Uterus (tissue), 4 donors: Measurements from ENCODE around the gene PKP4. TPM values are rescaled to one million over a fixed set of nuclear protein-coding genes. Genes with fewer than 3 reads are reported as not detected.

ENCODE experiments used
- DNase-seq, 2 donors: peaks; one replicate each; pipeline ENCODE4 v3.0.0-alpha.2; 2019 to 2020
- H3K27ac ChIP-seq, 2 donors: fragments of 200-600 bp; sonication (generic); 1 replicate in 1 of 2; 2 replicates in 1 of 2; pipeline ENCODE4 v1.5.1; 2016 to 2018
- H3K27me3 ChIP-seq, 2 donors: fragments of 200-600 bp; sonication (generic); one replicate each; pipeline ENCODE4 v1.5.1; 2018 to 2019; ENCODE audit warnings: control low read depth in 1 of 2
- H3K36me3 ChIP-seq, 2 donors: fragments of 200-600 bp; sonication (generic); one replicate each; pipeline ENCODE4 v1.5.1; 2019; ENCODE audit warnings: control low read depth in 1 of 2
- H3K4me1 ChIP-seq, 2 donors: fragments of 200-600 bp; sonication (generic); one replicate each; pipeline ENCODE4 v1.5.1; 2018 to 2019; ENCODE audit warnings: control low read depth in 1 of 2
- H3K4me3 ChIP-seq, 2 donors: fragments of 200-600 bp; sonication (generic); 1 replicate in 1 of 2; 2 replicates in 1 of 2; pipeline ENCODE4 v1.5.1; 2018 to 2019; ENCODE audit warnings: mild to moderate bottlenecking in 1 of 2
- H3K9me3 ChIP-seq, 2 donors: fragments of 200-600 bp; sonication (generic); one replicate each; pipeline ENCODE4 v1.5.1; 2019; ENCODE audit warnings: control low read depth in 1 of 2
- POLR2A ChIP-seq, 2 donors: fragments of 450-650 bp; IDR thresholded peaks; one replicate each; pipeline ENCODE4 v1.6.1; 2016; ENCODE audit warnings: antibody characterized with exemption in 2 of 2, mild to moderate bottlenecking in 1 of 2, moderate library complexity in 1 of 2
- intact Hi-C: fragments of 100-400 bp; cut with DNase I; formaldehyde crosslinking; loops from one replicate; pipeline ENCODE4 v1.15.1; 2023; ENCODE audit warnings: low total_unique reads
- total RNA-seq, 4 donors: library from RNA; depleted of rRNA in 3 of 4; stranded (reverse); fragments of >200 nt in 3 of 4; gene quantifications; one replicate each; pipeline versions ENCODE4 v1.1.0 to v1.2.4, GENCODE V29; 2014 to 2023
- TF ChIP-seq, protein P1 (sequence below), 4 experiments: fragments of 200-600 bp in 2 of 4; fragments of 450-650 bp in 2 of 4; sonication (generic) in 2 of 4; IDR thresholded peaks; one replicate each; pipeline ENCODE4 v1.5.1; 2016 to 2019; ENCODE audit warnings: antibody characterized with exemption in 4 of 4, mild to moderate bottlenecking in 2 of 4, moderate library complexity in 1 of 4
- donor health status: DM: yes; HTN: yes; CAD: no.

Gene PKP4
- total RNA-seq, 4 donors from 2014 or later, result 35.6 to 122 (median 60.6) TPM

DNA sequence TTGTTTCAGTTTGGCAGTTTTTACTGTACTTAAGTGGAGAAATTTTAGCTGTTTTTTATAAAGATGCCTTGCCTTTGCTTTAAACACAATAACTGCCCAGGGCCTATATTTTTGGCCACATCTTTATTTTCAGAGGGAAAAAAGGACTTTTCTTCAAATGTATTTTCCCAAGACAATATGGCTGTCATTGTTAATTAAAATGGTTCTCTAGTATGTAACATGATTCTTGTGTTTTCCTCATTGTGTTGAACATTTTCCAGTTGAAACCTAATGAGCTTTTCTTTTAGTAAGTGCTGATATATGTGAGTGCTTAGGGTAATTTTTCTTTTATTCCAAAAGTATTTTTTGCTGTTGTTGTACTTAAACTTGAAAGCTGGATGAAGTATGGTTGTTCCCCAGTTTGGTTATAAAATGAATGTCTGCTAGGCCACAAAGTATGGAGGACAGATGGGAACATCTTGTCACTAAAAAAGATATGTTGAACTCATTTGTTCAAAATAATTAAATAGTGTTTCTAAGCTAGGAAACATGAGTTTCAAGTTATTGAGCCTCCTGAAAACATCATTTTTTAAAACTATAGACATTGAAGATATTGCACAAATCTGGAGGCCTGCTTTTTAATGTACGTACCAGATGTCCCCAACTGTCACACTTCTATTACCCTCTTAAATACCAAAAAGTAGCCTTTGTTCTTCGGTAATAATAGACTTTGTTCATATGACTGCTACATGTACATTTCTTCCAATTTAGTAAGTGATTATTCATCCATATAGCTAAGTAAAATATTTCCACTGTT, 190.9 kb downstream of the PKP4 start:
- DNase-seq, result no peak
- TF ChIP-seq, protein P1, sequence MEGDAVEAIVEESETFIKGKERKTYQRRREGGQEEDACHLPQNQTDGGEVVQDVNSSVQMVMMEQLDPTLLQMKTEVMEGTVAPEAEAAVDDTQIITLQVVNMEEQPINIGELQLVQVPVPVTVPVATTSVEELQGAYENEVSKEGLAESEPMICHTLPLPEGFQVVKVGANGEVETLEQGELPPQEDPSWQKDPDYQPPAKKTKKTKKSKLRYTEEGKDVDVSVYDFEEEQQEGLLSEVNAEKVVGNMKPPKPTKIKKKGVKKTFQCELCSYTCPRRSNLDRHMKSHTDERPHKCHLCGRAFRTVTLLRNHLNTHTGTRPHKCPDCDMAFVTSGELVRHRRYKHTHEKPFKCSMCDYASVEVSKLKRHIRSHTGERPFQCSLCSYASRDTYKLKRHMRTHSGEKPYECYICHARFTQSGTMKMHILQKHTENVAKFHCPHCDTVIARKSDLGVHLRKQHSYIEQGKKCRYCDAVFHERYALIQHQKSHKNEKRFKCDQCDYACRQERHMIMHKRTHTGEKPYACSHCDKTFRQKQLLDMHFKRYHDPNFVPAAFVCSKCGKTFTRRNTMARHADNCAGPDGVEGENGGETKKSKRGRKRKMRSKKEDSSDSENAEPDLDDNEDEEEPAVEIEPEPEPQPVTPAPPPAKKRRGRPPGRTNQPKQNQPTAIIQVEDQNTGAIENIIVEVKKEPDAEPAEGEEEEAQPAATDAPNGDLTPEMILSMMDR (IDR thresholded peaks at IDR 0.05), result no peak
- TF ChIP-seq POLR2A (IDR thresholded peaks at IDR 0.05), result no peak
- Histone ChIP-seq H3K27me3 (no peaks in the 10 kb centered on the region), H3K36me3 (no peaks in the 10 kb centered on the region), H3K4me1 (no peaks in the 10 kb centered on the region), H3K4me3 (no peak overlapping the region), H3K27ac (no peak overlapping the region), H3K9me3 (no peaks in the 10 kb centered on the region)
- intact Hi-C loops, result no loop called here

DNA sequence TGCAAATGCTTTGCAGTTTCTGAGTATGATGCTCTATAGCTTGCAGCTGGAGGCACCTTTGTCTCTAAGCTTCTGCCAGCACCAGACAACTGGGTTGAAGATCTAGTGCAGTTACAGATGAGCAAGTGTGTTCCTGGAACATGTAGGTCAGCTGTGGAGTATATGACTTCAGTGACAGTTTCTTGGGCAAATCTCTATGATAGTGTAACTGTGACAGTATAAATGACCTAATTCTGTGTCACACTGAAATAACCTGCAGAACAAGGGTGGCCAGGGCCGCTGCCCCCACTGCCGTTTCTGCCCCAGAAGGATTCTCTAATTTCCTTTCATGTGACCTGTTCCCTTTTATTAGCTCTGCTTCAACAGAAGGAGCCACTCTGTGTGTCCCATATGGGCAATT, 193.1 kb downstream of the PKP4 start:
- H3K36me3 ChIP-seq, result no peaks in the 10 kb centered on the region
- no peak for TF ChIP-seq POLR2A (IDR thresholded peaks at IDR 0.05)
- TF ChIP-seq, protein P1 (IDR thresholded peaks at IDR 0.05), result no peak
- no peak overlapping the region for H3K27ac ChIP-seq
- intact Hi-C loops, result no loop called here
- no peaks in the 10 kb centered on the region for H3K9me3 ChIP-seq
- DNase-seq, result no peak
- no peaks in the 10 kb centered on the region for H3K4me1 ChIP-seq
- H3K4me3 ChIP-seq, result no peak overlapping the region
- H3K27me3 ChIP-seq, result no peaks in the 10 kb centered on the region

DNA sequence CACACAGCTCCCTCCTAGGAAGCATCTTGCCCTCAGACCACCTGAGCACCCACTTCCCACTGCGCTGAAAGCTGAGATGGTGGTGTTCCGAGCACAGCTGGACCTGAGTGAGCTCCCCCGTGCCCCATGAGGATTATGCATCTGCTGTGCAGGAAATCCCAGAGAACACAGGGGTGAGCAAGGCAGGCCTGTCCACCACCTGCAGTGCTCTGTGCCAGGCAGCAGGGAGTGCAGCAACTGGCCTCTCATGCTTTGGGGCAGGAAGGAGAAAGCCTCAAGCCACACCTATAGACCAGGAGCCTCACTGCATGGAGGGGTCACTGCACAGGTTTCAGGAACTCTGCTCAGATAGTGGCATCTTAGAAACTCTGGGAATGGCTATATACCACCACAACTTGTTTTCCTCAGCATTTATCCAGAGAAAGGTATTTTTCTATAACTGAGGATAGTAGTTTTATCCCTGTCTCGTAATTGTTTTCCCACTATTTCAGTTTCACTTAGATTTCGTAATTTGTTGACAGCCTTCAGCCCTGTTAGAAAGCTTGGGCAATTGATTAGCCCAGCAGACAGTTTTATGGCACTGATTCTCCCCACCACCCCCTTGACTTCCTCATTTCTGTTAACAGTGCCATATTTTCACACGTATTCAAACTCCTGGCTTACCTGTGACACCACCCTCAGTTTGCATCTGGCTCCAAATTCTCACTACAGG, 194.1 kb downstream of the PKP4 start:
- H3K27ac ChIP-seq, result no peak overlapping the region
- no peaks in the 10 kb centered on the region for H3K4me1 ChIP-seq
- H3K36me3 ChIP-seq, result no peaks in the 10 kb centered on the region
- intact Hi-C loops, result no loop called here
- H3K9me3 ChIP-seq, result no peaks in the 10 kb centered on the region
- H3K27me3 ChIP-seq, result no peaks in the 10 kb centered on the region
- H3K4me3 ChIP-seq, result no peak overlapping the region
- DNase-seq, result no peak
- TF ChIP-seq POLR2A (IDR thresholded peaks at IDR 0.05), result no peak
- TF ChIP-seq, protein P1 (IDR thresholded peaks at IDR 0.05), result no peak

DNA sequence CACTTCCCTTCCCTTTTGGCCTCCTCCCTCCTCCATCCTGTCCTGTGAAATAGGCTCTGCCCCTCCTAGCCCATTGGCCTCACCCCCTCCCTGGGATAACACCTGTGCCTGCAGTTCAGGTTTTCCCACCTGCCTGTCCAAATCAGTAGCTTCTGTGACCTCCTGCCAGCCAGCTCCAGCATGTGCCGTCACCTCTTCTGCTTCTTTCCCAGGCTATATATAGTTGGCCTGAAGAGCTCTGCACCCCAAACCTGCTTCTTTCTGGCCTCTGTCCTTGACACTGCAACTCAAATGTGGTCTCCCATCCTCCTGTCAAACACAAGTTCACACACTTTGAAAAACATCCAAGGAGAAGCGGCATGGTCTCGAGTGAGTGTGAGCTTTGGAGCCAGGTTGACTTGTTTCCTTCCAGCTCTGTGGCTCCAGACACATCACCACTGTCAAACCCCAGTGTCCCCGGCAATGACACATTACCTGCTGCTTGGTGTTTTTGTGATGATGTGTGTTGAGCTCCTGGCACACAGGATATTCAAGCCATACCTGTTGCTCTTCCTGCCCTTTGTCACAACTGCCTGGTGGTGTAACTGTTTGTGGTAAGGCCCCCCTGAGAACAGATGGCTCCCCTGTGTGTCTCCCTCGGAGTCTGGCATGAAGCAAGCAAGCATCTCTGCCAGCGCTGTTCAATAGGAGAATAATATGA, 194.8 kb downstream of the PKP4 start:
- Histone ChIP-seq H3K27ac (no peak overlapping the region), H3K36me3 (no peaks in the 10 kb centered on the region), H3K4me3 (no peak overlapping the region), H3K4me1 (no peaks in the 10 kb centered on the region), H3K27me3 (no peaks in the 10 kb centered on the region), H3K9me3 (no peaks in the 10 kb centered on the region)
- TF ChIP-seq, protein P1 (IDR thresholded peaks at IDR 0.05), result no peak
- TF ChIP-seq POLR2A (IDR thresholded peaks at IDR 0.05), result no peak
- no peak for DNase-seq
- intact Hi-C loops, result no loop called here

DNA sequence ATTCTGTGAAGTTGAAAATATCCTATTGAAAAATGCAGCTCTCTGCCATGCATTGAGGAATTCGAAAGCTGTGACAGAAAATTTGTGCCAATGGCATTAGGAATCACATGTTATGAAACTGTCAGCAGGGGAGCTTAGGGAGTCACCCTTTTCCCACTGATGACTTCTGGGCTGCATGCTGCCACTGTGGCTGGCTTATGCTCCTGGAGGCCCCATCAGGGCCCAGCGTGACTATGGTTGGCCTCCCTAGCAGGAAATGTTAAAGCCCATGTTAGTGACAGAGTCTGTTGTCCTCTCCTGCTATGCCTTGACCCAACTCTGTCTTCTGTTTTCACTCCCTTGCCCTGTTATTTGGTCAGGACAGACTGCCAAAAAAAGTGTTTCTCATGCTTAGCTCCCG, 198.9 kb downstream of the PKP4 start:
- H3K9me3 ChIP-seq, result no peaks in the 10 kb centered on the region
- H3K4me3 ChIP-seq, result no peak overlapping the region
- H3K36me3 ChIP-seq, result no peaks in the 10 kb centered on the region
- H3K27me3 ChIP-seq, result no peaks in the 10 kb centered on the region
- DNase-seq, result no peak
- TF ChIP-seq POLR2A (IDR thresholded peaks at IDR 0.05), result no peak
- TF ChIP-seq, protein P1 (IDR thresholded peaks at IDR 0.05), result no peak
- no peak overlapping the region for H3K27ac ChIP-seq
- no peaks in the 10 kb centered on the region for H3K4me1 ChIP-seq
- intact Hi-C loops, result no loop called here
